Lower leg skin (tissue), 3 donors: ENCODE data around the gene CA10.

ENCODE experiments used
- POLR2A ChIP-seq, 2 donors: fragments of 450-650 bp; IDR thresholded peaks; one replicate each; pipeline ENCODE4 v1.6.1; 2016 to 2017; ENCODE audit warnings: antibody characterized with exemption in 2 of 2, mild to moderate bottlenecking in 1 of 2, moderate library complexity in 1 of 2
- TF ChIP-seq, protein P1 (sequence below), 3 donors: fragments of 450-650 bp; IDR thresholded peaks; one replicate each; pipeline ENCODE4 v1.5.1; 2016; ENCODE audit warnings: antibody characterized with exemption in 3 of 3, mild to moderate bottlenecking in 3 of 3, moderate library complexity in 2 of 3

DNA sequence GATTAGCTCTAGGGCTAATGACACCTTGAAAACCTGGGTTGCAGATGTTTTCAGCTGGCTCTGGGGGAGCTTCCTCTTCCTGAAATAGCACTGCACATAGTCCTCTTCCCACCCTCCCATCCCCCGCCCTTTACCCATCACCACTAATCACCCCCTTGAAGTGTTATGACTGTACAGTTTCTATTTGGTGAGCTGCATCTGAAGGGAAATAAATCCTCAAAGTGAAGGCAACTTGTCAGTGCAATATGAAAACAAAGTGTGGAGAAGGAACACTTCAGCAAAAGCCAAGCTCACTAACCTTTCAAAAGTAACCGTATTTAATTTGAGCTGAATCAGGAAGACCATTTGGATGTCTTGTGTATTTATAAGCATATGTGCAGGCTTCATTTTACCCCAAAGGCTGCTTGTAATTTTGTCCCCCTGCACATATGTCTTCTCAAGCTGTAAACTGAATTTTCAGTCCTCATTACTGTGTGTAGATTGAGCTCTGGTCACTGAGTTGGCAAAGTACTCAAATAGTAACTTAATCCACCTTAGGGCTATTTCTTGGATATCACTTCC is 44.1 kb upstream of the CA10 start:
- TF ChIP-seq POLR2A (IDR thresholded peaks at IDR 0.05): no peak
- TF ChIP-seq, protein P1, sequence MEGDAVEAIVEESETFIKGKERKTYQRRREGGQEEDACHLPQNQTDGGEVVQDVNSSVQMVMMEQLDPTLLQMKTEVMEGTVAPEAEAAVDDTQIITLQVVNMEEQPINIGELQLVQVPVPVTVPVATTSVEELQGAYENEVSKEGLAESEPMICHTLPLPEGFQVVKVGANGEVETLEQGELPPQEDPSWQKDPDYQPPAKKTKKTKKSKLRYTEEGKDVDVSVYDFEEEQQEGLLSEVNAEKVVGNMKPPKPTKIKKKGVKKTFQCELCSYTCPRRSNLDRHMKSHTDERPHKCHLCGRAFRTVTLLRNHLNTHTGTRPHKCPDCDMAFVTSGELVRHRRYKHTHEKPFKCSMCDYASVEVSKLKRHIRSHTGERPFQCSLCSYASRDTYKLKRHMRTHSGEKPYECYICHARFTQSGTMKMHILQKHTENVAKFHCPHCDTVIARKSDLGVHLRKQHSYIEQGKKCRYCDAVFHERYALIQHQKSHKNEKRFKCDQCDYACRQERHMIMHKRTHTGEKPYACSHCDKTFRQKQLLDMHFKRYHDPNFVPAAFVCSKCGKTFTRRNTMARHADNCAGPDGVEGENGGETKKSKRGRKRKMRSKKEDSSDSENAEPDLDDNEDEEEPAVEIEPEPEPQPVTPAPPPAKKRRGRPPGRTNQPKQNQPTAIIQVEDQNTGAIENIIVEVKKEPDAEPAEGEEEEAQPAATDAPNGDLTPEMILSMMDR (IDR thresholded peaks at IDR 0.05): no peak
